ENCODE data around the gene DSG1. TPM values are rescaled to one million over a fixed set of nuclear protein-coding genes. Genes with fewer than 3 reads are reported as not detected.

Gene DSG1
- polyA plus RNA-seq, 6 donors from 2014 or later: not detected

- Mint-ChIP-seq H3K4me1 (no peaks in the 10 kb centered on the region), H3K9me3 (peaks cover 0 to 4% (median 0%) of the 10 kb centered on the region in 7 donors), H3K27ac (no peak overlapping the region), H3K27me3 (no peaks in the 10 kb centered on the region), H3K36me3 (no peaks in the 10 kb centered on the region), H3K4me3 (no peak overlapping the region)
- ATAC-seq (ENCODE audit: low read depth in 2 of 2) (no peak), DNase-seq (no peak)
Measured at GRCh38 chr18:31373641-31374040, 55.7 kb downstream of the DSG1 start.

DNA sequence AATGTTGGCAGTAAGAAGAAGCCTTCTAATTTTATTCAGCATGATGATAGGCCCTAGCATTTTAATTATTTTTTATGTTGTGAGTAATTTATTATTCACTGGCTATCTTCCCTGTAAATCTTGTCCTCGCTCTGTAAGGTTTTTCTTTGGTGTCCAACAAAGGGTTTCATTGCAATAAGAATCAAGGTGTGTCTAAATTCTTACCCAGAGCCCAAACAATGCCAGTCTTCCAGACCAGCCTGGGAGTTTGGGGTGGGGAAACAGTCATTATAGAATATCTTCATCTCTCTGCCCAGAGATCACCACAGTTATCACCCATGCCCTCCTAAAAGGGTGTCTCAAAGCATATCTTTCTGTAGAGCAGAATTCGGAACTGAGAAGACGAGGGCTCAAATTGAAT lies 58.5 kb downstream of the DSG1 start, which contains the start of gene DSG4:
TSS of gene DSG4 (plus strand) at position 301 of the 400 bp plus-strand sequence. CDS start 135 bp downstream, outside the sequence.
- H3K27me3 Mint-ChIP-seq: no peaks in the 10 kb centered on the region

GRCh38 chr18:31380912-31381311 lies 63.0 kb downstream of the DSG1 start:
- H3K4me1 Mint-ChIP-seq: no peaks in the 10 kb centered on the region
- no peaks in the 10 kb centered on the region for H3K27me3 Mint-ChIP-seq
- ATAC-seq (ENCODE audit: low read depth in 2 of 2): no peak
- peaks cover 0 to 5% (median 0%) of the 10 kb centered on the region in 7 donors for H3K9me3 Mint-ChIP-seq
- no peak for DNase-seq
- H3K27ac Mint-ChIP-seq: no peak overlapping the region
- H3K4me3 Mint-ChIP-seq: no peak overlapping the region
- no peaks in the 10 kb centered on the region for H3K36me3 Mint-ChIP-seq

More for the DNA sequence above, 58.5 kb downstream of the DSG1 start, which contains the start of gene DSG4:
- H3K36me3 Mint-ChIP-seq: no peaks in the 10 kb centered on the region
- ATAC-seq (ENCODE audit: low read depth in 2 of 2) (no peak), DNase-seq (no peak)
- peak within 1 kb of the TSS in 1 of 6 donors; percentile 2 for H3K27ac Mint-ChIP-seq
- H3K4me3 Mint-ChIP-seq: no peak within 1 kb of the TSS
- H3K9me3 Mint-ChIP-seq: peaks cover 0 to 4% (median 0%) of the 10 kb centered on the region in 7 donors
- H3K4me1 Mint-ChIP-seq: no peaks in the 10 kb centered on the region

DNA sequence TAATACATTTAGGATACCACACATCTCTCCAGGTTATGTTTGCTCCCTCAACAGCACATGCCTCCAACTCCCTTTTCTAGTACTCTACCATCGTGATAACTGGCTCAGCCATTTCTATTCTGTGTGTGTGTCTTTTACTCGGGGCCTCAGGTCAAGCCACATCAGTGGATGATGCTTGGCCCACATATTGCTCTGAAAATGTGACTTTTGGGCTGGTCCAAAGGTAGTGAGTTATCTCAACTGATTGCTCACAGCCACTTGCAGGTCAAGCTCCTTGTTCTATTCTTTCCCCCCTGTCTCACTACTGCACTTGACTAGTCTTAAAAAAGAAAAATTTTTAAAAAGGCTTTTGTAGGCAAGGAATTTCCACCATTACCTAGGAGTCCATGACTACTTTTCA lies 64.1 kb downstream of the DSG1 start:
- Mint-ChIP-seq H3K4me1 (no peaks in the 10 kb centered on the region), H3K36me3 (no peaks in the 10 kb centered on the region), H3K4me3 (no peak overlapping the region), H3K9me3 (peaks cover 0 to 5% (median 0%) of the 10 kb centered on the region in 7 donors), H3K27ac (no peak overlapping the region), H3K27me3 (no peaks in the 10 kb centered on the region)
- DNase-seq (no peak), ATAC-seq (ENCODE audit: low read depth in 2 of 2) (no peak)

- DNase-seq (no peak), ATAC-seq (ENCODE audit: low read depth in 2 of 2) (no peak)
- H3K27ac Mint-ChIP-seq: no peak overlapping the region
- H3K4me3 Mint-ChIP-seq: no peak overlapping the region
- no peaks in the 10 kb centered on the region for H3K36me3 Mint-ChIP-seq
- H3K9me3 Mint-ChIP-seq: peaks cover 0 to 4% (median 0%) of the 10 kb centered on the region in 7 donors
- no peaks in the 10 kb centered on the region for H3K4me1 Mint-ChIP-seq
- no peaks in the 10 kb centered on the region for H3K27me3 Mint-ChIP-seq
Measured at GRCh38 chr18:31386741-31387140, 68.8 kb downstream of the DSG1 start.

- Mint-ChIP-seq H3K4me1 (no peaks in the 10 kb centered on the region), H3K9me3 (peaks cover 0 to 5% (median 0%) of the 10 kb centered on the region in 7 donors), H3K4me3 (no peak overlapping the region), H3K27me3 (no peaks in the 10 kb centered on the region), H3K36me3 (no peaks in the 10 kb centered on the region), H3K27ac (no peak overlapping the region)
- no peak for ATAC-seq (ENCODE audit: low read depth in 2 of 2)
- no peak for DNase-seq
Measured at GRCh38 chr18:31393286-31393685, 75.3 kb downstream of the DSG1 start.

DNA sequence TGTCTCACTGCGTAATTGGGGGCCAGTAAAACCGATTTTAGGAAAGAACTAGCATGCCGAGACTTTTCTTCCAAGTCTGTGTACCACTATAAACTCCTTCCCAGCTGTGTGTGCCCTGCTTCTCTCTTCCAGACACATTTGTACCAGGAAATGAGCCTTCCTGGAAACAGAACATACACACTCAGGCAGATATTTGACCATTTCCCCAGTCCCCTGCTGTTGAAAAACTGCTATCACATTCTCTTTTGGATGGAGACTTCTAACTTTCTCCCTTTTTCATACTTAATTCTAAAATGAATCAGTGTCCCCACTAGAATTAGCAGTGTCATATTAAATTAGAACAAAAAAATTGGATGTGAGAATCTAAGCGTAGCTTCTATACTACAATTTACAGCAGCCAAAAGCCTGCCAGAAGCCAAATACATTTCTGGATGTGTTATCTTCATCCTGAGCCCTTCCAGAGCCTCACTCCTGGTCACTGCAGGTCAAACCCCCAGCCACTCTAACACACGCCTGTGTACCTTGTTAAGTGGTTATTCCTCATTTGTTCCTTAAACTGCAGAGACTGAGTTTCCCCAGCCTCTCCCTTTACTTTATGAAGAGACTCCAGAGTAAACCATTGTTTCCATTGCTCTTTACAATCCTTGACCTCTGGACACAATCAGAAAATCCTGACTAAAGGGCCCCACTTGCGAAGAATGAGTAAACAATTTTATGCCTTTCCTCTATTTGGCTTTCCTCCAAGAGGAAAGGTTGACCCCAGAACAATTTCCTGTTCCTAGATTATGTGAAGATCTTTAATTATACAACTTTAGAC lies 79.0 kb downstream of the DSG1 start:
- Mint-ChIP-seq H3K4me1 (no peaks in the 10 kb centered on the region), H3K4me3 (no peak overlapping the region), H3K27me3 (peaks cover 0 to 5% (median 0%) of the 10 kb centered on the region in 3 donors), H3K9me3 (peaks cover 0 to 5% (median 0%) of the 10 kb centered on the region in 7 donors), H3K36me3 (no peaks in the 10 kb centered on the region), H3K27ac (no peak overlapping the region)
- DNase-seq: no peak
- no peak for ATAC-seq (ENCODE audit: low read depth in 2 of 2)

GRCh38 chr18:31398191-31398590 lies 80.2 kb downstream of the DSG1 start:
- Mint-ChIP-seq H3K36me3 (no peaks in the 10 kb centered on the region), H3K27me3 (peaks cover 0 to 5% (median 0%) of the 10 kb centered on the region in 3 donors), H3K27ac (no peak overlapping the region), H3K4me3 (no peak overlapping the region), H3K9me3 (peaks cover 0 to 3% (median 0%) of the 10 kb centered on the region in 7 donors), H3K4me1 (no peaks in the 10 kb centered on the region)
- DNase-seq (no peak), ATAC-seq (ENCODE audit: low read depth in 2 of 2) (no peak)

- Mint-ChIP-seq H3K36me3 (no peaks in the 10 kb centered on the region), H3K27me3 (peaks cover 0 to 5% (median 0%) of the 10 kb centered on the region in 3 donors), H3K4me1 (no peaks in the 10 kb centered on the region), H3K9me3 (no peaks in the 10 kb centered on the region), H3K4me3 (no peak overlapping the region), H3K27ac (no peak overlapping the region)
- DNase-seq: no peak
- ATAC-seq (ENCODE audit: low read depth in 2 of 2): no peak
Measured at GRCh38 chr18:31399306-31400032, 81.5 kb downstream of the DSG1 start.

DNA sequence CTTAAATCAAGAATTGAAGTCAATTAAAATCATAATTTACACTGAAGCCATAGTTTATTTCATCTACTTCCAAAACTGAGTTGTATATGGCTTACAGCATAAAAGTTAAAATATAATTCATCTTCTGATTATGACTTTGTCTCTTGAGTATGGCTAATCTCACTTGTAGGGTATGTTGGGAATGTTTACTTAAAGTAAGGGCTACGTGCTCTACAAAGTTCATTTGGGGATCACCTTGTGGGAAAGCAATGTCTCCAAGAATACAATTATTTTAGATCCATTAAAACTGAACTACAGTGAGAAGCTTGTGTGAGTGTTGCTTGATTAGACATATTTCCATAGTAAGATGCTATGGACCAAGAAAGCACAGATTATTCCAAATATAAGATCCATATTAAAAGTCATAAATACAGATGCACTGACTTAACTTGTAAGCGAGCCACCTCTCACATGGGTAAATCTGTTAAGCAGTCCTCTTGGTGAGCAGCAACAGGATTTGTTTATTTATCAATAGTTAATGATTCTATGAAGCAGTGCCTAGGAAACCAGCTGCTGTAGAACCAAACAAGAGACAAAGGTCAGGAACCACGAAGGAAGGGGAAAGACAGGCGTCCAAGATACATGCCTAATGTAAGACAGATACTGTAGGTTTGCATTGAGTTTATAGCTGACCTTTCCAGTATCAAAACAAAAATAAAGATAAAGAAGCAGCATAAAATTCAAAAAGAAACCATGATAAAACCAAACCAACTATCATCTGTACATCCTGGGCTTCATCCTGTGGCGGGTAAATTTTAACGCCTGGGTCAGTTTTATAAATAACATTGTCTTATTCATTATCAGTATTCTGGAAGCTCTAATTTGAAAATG lies 83.4 kb downstream of the DSG1 start:
- Mint-ChIP-seq H3K4me1 (no peaks in the 10 kb centered on the region), H3K27ac (no peak overlapping the region), H3K9me3 (no peaks in the 10 kb centered on the region), H3K36me3 (no peaks in the 10 kb centered on the region), H3K4me3 (no peak overlapping the region), H3K27me3 (peaks cover 0 to 5% (median 0%) of the 10 kb centered on the region in 3 donors)
- ATAC-seq (ENCODE audit: low read depth in 2 of 2): no peak
- DNase-seq: no peak

DNA sequence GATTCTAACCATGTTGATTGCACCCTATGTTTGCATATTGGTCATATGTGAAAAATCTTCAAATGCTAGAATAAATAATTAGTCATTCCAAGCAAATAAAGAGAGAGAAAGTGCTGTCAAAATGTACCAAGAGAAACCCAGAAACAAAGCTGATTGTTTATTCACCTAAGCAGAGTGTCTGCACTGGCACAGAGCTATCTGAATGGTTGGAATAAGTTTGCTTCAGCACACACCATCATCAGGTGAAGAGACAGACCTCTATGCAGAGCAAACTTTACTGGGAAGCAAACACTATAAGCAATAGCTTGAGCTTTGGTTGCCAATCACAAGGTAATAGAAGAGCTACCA lies 84.0 kb downstream of the DSG1 start:
- H3K9me3 Mint-ChIP-seq: no peaks in the 10 kb centered on the region
- no peak overlapping the region for H3K4me3 Mint-ChIP-seq
- peaks cover 0 to 5% (median 0%) of the 10 kb centered on the region in 3 donors for H3K27me3 Mint-ChIP-seq
- DNase-seq: no peak
- no peaks in the 10 kb centered on the region for H3K36me3 Mint-ChIP-seq
- H3K4me1 Mint-ChIP-seq: no peaks in the 10 kb centered on the region
- no peak for ATAC-seq (ENCODE audit: low read depth in 2 of 2)
- H3K27ac Mint-ChIP-seq: no peak overlapping the region

GRCh38 chr18:31403409-31403808 lies 85.4 kb downstream of the DSG1 start:
- no peak overlapping the region for H3K27ac Mint-ChIP-seq
- no peaks in the 10 kb centered on the region for H3K9me3 Mint-ChIP-seq
- H3K27me3 Mint-ChIP-seq: peaks cover 0 to 5% (median 0%) of the 10 kb centered on the region in 3 donors
- no peaks in the 10 kb centered on the region for H3K4me1 Mint-ChIP-seq
- DNase-seq (no peak), ATAC-seq (ENCODE audit: low read depth in 2 of 2) (no peak)
- H3K36me3 Mint-ChIP-seq: no peaks in the 10 kb centered on the region
- no peak overlapping the region for H3K4me3 Mint-ChIP-seq
